Measurements from ENCODE around the gene PCGF1. TPM values are rescaled to one million over a fixed set of nuclear protein-coding genes. Genes with fewer than 3 reads are reported as not detected.

The PCGF1 gene
- total and polyA plus RNA-seq, 2 of the 13 experiments (the other 11 are each of a cell fraction or from before 2014, with no cell fraction given) = 20.4 to 22.6 TPM

DNA sequence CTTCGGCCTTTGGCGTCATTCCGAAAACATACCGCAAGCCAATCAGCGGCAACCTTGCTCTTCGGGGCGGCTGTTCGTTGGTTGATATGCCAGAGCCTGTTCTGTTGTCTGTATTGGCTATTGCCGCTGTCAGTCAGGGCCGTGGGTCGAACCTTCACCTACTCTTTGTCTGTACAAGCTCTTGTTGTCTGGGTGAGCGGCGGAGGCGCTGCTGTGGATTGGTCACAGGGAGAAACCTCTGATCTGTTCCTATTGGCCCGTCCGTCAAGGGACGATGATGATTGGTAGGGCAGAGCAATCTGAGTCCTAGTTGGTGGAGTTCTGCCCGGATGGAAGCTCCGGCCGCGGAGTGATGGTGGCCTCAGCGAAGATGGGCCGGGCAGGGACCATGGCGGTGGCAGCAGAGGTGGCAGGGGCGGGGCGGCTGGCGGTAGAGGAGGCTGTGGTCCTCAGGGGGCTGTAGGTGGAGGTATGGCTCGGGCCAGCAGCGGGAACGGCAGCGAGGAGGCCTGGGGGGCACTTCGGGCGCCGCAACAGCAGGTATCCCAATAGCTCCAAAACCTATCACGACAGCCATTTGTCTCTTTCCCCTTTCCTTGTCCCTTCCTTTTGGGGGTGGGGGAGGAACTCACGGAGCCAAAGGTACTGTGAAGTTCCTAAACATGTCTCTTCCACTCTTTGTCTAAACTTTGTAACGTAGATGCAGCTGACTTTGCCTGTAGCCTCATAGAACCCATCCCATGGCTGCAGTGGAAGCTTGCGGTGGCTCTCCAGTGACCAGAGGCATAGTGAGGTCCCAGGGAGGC lies 49.2 kb downstream of the PCGF1 start, which contains the start of gene WBP1 (continued):
- TF ChIP-seq, protein P1, sequence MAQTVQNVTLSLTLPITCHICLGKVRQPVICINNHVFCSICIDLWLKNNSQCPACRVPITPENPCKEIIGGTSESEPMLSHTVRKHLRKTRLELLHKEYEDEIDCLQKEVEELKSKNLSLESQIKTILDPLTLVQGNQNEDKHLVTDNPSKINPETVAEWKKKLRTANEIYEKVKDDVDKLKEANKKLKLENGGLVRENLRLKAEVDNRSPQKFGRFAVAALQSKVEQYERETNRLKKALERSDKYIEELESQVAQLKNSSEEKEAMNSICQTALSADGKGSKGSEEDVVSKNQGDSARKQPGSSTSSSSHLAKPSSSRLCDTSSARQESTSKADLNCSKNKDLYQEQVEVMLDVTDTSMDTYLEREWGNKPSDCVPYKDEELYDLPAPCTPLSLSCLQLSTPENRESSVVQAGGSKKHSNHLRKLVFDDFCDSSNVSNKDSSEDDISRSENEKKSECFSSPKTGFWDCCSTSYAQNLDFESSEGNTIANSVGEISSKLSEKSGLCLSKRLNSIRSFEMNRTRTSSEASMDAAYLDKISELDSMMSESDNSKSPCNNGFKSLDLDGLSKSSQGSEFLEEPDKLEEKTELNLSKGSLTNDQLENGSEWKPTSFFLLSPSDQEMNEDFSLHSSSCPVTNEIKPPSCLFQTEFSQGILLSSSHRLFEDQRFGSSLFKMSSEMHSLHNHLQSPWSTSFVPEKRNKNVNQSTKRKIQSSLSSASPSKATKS (CRISPR knock-in tag; IDR thresholded peaks at IDR 0.05) = peak; percentile 74; the same call in 1 of the 2 replicates
- TF ChIP-seq POLR2A (IDR thresholded peaks at IDR 0.05; ENCODE audit: insufficient read depth in 1 of 2, low read depth in 2 of 2, low read length in 2 of 2) (peak in 1 of 2 experiments; percentile 62; a peak in 2 of 4 replicates), SIN3B (IDR thresholded peaks at IDR 0.05; ENCODE audit: low read length) (peak; percentile 80), YEATS2 (CRISPR knock-in tag; IDR thresholded peaks at IDR 0.05; ENCODE audit: borderline replicate concordance) (peak; percentile 3; the same call in 1 of the 2 replicates), ZNF839 (CRISPR knock-in tag; IDR thresholded peaks at IDR 0.05; ENCODE audit: borderline replicate concordance) (no peak), CHD2 (IDR thresholded peaks at IDR 0.05; ENCODE audit: low read depth, low read length) (peak; percentile 63; the same call in 1 of the 2 replicates), ZBTB38 (CRISPR knock-in tag; IDR thresholded peaks at IDR 0.05) (0 out of 2 replicates have a peak, but pooled peaks have one; percentile 16), RAD21 (CRISPR knock-in tag; IDR thresholded peaks at IDR 0.05) (0 out of 2 replicates have a peak, but pooled peaks have one; percentile 26), HNF4A (CRISPR knock-in tag; IDR thresholded peaks at IDR 0.05) (0 out of 2 replicates have a peak, but pooled peaks have one; percentile 3), KDM2A (CRISPR knock-in tag; IDR thresholded peaks at IDR 0.05; ENCODE audit: borderline replicate concordance, low read depth) (peak; percentile 96), YY1 (IDR thresholded peaks at IDR 0.05; ENCODE audit: insufficient read depth, insufficient replicate concordance, low read depth, low read length) (peak; percentile 88), GATAD2A (CRISPR knock-in tag; IDR thresholded peaks at IDR 0.05) (0 out of 2 replicates have a peak, but pooled peaks have one; percentile 2), NFYB (CRISPR knock-in tag; IDR thresholded peaks at IDR 0.05) (peak; percentile 96), SP2 (CRISPR knock-in tag; IDR thresholded peaks at IDR 0.05) (peak; percentile 95), ZNF569 (CRISPR knock-in tag; IDR thresholded peaks at IDR 0.05; ENCODE audit: borderline replicate concordance) (no peak), IRF2 (CRISPR knock-in tag; IDR thresholded peaks at IDR 0.05) (peak; percentile 14; the same call in 1 of the 2 replicates), SAP130 (CRISPR knock-in tag; IDR thresholded peaks at IDR 0.05; ENCODE audit: low read depth) (peak; percentile 71)
- TF ChIP-seq, protein P2, sequence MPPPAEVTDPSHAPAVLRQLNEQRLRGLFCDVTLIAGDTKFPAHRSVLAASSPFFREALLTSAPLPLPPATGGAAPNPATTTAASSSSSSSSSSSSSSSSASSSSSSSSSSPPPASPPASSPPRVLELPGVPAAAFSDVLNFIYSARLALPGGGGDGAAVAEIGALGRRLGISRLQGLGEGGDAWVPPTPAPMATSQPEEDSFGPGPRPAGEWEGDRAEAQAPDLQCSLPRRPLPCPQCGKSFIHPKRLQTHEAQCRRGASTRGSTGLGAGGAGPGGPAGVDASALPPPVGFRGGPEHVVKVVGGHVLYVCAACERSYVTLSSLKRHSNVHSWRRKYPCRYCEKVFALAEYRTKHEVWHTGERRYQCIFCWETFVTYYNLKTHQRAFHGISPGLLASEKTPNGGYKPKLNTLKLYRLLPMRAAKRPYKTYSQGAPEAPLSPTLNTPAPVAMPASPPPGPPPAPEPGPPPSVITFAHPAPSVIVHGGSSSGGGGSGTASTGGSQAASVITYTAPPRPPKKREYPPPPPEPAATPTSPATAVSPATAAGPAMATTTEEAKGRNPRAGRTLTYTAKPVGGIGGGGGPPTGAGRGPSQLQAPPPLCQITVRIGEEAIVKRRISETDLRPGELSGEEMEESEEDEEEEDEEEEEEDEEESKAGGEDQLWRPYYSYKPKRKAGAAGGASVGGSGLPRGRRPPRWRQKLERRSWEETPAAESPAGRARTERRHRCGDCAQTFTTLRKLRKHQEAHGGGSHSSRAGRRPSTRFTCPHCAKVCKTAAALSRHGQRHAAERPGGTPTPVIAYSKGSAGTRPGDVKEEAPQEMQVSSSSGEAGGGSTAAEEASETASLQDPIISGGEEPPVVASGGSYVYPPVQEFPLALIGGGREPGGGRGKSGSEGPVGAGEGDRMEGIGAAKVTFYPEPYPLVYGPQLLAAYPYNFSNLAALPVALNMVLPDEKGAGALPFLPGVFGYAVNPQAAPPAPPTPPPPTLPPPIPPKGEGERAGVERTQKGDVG (CRISPR knock-in tag; IDR thresholded peaks at IDR 0.05; ENCODE audit: borderline replicate concordance) = peak; percentile 86; the same call in 1 of the 2 replicates
- TF ChIP-seq, protein P3, sequence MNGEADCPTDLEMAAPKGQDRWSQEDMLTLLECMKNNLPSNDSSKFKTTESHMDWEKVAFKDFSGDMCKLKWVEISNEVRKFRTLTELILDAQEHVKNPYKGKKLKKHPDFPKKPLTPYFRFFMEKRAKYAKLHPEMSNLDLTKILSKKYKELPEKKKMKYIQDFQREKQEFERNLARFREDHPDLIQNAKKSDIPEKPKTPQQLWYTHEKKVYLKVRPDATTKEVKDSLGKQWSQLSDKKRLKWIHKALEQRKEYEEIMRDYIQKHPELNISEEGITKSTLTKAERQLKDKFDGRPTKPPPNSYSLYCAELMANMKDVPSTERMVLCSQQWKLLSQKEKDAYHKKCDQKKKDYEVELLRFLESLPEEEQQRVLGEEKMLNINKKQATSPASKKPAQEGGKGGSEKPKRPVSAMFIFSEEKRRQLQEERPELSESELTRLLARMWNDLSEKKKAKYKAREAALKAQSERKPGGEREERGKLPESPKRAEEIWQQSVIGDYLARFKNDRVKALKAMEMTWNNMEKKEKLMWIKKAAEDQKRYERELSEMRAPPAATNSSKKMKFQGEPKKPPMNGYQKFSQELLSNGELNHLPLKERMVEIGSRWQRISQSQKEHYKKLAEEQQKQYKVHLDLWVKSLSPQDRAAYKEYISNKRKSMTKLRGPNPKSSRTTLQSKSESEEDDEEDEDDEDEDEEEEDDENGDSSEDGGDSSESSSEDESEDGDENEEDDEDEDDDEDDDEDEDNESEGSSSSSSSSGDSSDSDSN (CRISPR knock-in tag; IDR thresholded peaks at IDR 0.05) = peak; percentile 34
- TF ChIP-seq, protein P4, sequence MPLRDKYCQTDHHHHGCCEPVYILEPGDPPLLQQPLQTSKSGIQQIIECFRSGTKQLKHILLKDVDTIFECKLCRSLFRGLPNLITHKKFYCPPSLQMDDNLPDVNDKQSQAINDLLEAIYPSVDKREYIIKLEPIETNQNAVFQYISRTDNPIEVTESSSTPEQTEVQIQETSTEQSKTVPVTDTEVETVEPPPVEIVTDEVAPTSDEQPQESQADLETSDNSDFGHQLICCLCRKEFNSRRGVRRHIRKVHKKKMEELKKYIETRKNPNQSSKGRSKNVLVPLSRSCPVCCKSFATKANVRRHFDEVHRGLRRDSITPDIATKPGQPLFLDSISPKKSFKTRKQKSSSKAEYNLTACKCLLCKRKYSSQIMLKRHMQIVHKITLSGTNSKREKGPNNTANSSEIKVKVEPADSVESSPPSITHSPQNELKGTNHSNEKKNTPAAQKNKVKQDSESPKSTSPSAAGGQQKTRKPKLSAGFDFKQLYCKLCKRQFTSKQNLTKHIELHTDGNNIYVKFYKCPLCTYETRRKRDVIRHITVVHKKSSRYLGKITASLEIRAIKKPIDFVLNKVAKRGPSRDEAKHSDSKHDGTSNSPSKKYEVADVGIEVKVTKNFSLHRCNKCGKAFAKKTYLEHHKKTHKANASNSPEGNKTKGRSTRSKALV (CRISPR knock-in tag; IDR thresholded peaks at IDR 0.05) = no peak
